Activated CD4-positive, alpha-beta T cell treated with anti-CD3 and anti-CD28 coated beads, Interleukin-2, amount 50 U/mL, for 48 hours (primary cell): ENCODE measurements around the gene SLC8A1.

ENCODE experiments used
- DNase-seq, 2 experiments: peaks; one replicate each; pipeline ENCODE4 v3.0.0-alpha.2; 2020

SLC8A1 gene

DNA sequence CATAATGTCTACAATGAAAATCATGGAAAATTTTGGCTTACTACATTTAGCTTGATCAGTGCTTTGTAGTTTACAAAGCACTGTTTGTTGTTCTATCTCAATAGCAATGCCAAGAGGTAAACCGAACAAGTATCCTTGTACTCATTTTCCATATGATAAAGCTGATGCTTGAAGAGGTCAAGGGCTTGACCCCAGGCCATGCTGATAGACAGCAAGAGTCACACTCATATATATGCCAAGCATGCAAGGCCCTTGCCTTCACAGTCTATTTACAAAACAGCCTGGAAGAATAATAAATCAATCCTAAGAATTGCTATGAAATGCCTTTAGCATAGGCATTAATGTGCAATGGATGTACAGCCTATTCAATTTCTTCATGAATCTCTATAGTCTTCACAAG, 71.8 kb downstream of the SLC8A1 start:
- DNase-seq: no peak

DNA sequence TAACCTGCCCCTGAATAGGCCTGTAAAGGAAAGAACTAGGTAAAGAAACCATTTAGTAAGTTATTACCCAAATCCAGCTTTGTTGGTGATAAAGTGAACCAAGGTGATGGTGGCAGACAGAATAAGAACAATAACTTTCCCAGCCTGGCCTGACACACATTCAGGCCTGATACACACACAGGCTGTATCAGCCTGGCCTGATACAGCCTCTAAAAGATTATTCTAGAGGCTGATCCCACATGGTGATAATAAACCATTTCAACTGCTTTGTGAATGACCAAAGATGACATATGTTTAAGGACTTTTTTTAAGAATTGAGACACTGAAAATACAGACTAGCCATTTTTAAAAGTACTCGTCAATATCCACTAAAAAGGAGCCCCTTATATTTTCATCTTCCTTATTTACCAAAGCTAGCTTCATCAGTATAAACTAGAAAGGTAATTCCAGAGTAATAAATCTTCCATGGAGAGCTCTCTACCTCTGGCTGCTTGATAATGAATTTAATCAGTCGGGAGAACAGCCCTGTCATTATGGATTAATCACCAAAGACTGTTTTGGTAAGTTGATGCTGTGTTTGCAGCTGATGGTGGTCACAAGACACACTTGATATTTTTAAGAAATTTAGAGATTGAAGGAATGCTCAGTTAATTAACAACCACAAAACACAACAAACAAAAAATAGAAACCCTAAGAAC, 77.2 kb downstream of the SLC8A1 start:
- no peak for DNase-seq

DNA sequence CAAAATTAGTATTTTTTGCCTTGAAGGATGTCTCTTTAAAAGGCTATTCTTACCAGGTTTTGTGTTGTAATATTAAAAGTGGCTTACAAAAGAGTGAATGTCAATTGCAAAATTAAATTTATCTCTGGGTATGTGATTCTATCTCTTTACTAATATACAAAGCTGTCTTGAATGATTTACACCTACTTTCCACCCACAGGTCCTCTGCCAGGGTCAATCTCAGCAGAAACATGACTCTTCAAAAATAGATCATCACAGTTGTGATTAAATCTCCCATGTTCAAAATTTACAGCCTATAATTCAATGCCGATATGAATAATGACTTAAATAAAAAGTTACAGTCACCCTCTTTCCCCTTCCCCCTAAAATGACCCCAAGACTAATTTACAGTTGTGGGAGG, 78.8 kb downstream of the SLC8A1 start:
- no peak for DNase-seq

DNA sequence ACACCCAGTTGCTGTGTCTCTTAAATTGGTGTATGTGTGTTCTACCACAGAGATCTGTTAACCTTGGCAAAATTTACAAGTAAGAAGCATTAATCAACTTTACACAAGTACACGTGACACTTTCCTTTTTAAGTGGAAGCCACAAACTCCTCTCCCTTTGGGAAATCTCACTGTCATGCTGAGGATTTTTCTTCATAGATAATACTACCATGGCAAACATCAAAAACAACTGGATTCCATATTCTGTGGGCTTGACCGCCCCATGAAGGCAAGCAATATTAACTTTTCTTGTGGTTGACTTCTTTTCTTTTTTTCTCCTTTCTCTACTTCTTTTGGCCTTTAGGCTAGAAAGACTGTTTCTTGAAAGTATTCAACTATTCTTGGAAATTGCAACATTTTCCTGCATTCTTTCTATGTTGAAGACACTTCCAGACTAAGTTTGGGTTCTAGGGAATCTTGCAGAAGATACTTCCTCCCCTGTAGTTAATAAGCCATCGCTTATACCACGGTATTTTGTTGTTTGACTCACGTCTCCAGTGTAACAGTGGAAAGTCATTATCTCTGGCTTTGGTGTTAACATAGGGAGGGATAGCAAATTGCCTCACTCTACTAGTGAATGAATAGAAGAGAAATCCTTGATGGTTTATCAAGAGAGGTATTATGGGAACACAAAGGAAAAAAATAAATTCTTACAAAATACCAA, 79.5 kb downstream of the SLC8A1 start:
- DNase-seq: no peak

DNA sequence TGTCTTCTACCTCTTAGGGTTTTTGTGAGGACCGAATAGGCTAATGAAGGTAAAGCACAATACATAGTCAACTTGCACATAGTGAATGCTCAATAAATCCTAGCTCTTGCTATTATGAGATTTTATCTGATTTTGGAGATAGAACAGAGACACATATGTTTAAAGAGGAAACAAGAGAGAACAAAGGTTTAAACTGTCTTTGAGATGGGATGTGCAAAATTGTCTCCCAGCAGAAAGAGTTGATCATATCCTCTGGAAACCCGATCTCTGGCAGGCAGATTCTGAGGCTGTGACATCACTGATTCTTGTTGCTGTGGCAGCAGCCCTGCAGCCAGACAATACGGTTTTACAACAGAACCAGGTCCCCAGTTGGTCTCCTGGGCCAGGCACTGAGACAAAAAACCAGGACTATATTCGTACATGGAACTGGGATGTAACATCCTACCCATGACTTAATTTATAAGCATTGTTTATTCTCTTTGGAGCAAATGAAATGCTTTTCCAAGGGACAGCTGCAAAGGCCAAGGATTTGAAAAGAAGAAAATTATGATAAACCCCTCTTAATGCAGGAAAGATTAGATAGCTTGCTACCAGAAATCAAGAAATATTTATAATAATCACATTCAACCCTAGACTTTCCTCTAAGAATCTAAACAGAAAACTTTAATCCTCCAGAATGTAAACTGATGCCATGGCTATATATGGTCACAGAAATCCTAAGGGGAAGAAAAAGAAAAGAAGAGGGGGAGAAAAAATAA, 80.2 kb downstream of the SLC8A1 start:
- no peak for DNase-seq

DNA sequence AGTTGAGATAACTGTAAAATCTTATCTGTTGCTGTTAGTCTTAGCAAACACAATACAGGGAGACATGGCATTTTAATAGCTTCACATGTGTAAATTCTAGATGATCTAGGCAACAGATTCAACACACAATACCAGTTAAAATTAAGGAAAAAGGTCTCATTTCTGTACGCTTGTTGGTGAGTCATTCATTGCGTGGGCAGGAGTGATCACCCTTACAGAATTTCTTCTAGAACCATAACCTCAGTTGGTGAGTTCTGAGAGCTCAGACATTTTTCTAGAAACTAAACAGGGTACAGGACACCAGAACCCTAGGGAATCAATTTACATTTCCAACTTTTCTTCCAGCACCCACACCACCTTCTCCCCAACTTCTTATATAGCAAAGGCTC, 81.9 kb downstream of the SLC8A1 start:
- DNase-seq: no peak

DNA sequence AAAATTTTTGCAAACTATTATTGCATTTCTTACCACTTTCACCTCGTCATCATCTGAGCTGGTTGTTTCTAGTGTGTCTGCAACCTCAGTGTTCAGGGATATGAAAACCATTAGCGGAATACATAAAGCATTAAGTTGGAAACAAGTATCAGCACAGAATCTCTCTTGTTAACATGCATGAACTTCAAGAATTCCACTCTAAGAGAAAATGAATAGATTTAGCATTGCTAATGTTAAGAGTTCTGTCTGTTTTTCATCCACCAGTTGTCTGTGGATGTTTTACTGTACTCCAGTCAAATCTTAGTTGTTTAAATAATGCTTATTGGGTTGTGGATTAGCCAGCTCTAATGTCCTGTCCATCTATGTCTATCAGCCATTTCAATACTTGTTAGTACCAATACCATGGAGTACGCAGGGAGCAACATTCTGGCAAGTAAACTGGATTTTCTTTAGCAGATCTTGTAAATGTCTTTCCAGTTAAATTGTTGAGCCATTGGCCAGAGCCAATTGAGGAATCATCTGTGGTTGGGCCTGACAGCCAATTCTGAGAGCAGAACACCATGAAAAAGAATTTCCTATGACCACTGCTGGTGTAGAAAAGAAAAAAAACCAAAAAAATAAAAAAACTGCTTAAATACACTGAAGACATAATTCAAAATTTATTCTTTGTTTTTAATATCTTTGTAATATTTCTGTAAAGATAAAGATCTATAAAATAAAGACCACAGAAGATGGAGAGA, 82.5 kb downstream of the SLC8A1 start:
- no peak for DNase-seq

DNA sequence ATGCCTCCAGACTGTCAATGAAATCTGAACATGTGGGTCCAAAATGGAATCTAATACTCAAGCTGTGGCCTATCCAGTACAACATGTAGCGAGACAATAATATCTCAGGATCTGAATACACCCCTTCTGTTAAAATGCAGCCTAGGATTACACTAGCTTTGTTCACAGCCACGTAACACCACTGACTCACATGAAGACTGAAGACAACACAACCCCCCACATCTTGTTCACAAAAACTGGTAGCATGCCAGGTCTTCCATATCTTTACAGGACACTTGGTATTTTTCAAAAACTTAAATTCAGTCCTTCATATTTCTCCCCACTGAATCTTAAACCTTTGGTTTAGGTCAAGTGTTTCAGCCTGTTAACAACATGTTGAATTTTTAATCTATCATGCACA, 84.2 kb downstream of the SLC8A1 start:
- DNase-seq: no peak

DNA sequence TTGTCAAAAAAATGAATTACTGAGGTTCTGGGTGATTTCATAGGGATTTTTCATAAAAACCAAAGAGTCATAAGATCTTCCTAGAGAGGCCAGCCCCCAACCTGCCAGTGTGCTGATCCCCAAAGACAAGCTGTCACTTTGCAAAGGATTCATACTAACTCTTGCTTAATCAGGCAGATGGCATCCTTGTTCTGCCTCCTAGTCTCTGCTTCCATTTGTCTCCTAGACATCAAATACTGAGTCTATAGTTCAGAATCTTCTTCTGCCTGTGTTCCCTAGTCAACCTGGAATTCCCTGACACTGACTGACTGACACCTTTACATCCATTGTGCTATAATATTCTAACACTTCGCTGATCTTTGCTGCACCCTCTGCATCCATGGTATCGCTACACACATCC, 84.9 kb downstream of the SLC8A1 start:
- DNase-seq: no peak

DNA sequence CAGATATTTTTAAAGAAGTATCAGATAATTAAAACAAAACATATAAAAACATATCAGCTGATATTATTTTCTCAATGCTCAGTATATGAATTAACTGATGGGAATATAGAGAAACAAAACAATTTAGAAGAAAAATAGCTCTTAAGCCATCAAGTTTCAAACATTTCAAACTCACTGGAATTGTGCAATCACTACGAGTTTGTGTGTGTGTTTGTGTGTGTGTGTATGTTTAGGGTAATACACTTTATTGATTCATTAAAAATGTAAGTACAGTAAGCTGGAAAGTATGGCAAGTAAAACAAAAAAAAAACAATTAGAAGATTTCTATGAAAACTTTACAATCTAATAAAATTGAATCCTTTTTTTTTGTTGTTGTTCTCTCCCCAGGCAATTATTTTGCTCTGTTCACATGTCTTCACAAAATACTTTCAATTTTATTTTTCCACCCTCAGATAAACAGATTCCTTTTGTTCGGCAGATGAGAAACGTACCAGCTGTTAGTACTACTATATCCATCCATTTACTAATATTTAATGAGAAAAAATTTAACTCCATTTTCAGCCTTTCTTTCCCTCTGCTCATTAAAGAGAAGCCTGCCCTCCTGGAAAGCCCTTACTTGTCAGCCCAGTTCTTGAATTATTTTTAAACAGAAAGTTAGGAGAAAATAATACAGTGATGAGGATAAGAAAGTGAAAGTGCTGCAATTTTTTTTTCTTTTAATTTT, 87.6 kb downstream of the SLC8A1 start:
- no peak for DNase-seq

DNA sequence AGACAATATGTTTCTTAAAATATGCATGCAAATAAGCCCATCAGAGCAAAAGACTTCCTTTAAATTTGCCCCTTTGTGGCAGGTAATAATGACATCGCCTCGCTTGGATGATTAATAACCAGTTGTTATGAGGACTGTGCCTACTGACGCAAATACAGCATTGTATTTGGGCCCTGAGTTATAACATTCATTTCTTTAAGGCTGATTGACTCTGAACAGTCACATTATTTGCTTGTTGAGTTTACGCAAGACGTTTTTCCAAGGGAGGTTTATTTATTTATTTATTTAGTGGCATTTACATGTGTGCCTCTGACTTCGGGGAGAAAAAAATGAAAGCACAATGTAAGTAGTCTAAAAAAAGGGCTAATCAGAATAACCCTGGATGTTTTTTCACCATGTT, 88.3 kb downstream of the SLC8A1 start:
- DNase-seq: no peak

DNA sequence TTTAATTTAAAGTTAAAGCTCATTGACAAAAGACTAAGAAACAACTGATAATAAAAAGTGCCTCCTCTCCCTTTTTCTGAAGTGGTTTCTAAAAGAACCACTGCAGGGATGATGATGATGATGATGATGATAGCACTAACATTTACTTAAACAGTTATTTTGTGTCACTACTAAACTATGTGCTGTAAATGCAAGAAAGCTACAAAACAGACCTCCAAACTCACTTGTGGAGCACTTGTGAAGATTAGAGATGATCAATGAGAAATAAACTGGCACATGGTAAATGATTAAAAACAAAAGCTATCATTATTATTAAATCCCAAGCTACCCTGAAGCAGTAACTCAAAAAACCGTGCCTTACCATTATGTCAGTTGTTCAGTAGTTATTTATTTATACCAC, 88.7 kb downstream of the SLC8A1 start:
- no peak for DNase-seq

DNA sequence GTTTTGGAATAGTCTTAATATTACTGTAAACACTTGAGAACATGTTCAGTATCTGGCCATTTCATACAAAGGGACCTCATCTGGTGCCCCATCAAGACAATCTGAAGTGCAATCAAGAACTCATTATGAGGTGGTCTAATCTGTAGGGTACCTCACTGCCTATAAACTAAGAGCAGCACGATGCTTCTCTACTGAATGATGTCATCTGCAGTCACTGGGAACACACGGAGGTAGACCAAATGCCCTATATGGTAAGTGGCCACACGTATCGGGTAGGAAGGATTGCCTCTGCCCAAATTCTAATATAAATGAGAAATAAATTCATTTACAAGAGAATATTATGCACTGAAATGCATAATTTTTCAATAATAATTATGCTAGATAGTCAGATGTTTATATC, 90.4 kb downstream of the SLC8A1 start:
- no peak for DNase-seq

DNA sequence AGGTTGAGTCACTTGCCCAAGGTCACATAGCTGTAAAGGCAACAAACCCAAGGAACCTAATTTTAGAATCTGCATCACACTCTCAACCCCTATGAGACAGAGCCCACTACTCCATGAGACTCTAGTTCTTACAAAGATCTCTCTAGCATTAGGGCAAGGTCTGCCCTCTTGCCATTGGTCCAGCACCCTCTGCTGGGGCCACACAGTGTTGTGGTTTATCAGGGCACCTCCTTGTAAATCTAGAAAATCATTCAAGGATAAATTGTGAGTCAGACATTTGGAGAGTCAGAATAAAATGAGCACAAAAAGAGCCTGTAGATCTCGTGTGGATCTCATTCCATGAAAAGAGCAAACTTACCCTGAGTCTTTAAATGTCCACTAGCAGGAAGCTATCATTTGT, 91.2 kb downstream of the SLC8A1 start:
- DNase-seq: no peak

DNA sequence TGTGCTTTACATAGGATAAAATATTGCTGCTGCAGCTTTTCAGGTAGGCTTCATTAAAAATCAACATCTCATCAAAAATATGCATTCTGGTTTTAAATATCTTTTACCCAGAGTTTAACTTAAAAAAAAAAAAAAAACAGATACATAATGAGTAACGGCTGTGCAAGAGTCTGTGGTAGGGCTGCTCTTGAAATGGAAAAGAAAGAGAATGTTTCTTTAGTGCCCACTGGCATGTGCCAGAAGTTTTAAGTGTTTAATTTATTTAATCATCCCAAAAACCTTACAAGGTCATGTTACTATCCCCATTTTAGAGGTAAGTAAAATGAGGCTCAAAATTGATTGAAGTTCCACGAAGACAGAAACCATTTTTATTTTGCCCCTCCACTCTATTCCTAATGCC, 92.1 kb downstream of the SLC8A1 start:
- no peak for DNase-seq

DNA sequence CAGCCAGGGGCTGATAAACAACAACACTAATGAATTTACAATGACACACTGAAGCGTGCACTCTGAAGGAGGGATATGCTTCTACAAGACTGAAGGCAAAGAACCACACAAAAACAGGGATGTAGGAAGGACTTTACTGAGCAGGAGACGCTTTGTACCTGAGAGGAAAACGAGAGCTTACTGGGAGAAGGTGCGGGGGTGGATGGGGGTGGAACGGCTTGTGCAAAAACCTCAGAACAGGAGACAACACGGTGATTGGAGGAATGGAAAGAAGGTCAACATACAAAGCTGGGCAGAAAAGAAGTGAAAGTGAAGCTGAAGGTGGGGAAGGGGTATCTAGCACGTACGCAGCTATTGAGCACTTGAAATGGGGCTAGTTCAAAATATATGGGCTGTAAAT, 93.1 kb downstream of the SLC8A1 start:
- no peak for DNase-seq

DNA sequence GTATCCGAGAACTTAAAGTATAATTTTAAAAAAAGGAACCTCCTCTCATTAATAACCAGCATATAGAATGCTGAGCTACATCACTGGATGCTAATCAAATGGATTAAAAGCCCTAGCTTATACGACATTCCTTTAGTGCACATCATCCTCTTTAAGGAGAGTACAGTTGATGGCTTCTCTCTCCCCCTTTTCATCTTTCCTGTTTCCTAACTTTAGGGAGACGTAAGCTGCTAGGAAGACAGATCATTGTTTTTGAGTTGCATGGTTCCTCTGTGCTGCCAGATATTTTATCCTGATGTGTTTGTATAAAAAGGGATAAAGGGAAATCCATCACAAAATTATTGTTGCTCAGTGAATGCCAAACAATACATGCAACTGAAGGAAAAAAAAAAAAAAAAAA, 94.2 kb downstream of the SLC8A1 start:
- DNase-seq: no peak

DNA sequence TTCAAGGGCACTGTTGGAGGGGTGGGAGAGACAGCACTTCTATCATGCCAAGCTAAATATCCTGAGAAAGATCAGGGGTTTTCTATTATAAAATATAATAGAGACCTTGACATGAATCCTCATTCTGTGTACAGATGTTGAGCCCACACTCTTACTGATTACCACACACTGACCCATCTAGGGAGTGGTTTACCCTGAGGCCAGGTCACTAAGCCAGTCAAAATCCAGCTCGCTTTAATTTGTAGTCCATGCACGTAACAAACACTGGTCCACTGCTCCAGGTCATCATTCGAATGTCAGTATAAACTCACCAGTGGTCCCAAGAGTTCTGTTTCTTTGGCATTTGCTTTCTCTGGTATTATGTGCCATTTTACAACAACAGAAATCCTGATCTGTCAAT, 96.4 kb downstream of the SLC8A1 start:
- DNase-seq: no peak

DNA sequence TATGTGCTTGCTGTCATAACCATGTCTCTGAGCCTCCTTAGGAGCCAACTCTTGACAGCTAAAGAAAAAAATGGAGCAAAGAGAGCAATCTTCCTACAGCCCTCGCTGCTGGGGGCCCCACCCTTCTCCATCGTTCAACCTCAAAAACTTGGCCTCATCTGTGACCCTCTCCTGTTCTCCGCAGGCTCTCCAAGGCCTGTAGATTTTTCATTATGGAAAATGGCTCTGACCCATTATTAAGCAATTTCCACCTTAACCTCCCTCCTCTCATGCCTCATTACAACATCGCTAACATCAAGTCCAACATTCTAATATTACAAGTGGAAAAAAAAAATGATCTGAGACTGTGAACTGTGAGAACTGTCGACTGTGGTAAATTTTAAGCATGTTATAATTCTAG, 98.7 kb downstream of the SLC8A1 start:
- no peak for DNase-seq

DNA sequence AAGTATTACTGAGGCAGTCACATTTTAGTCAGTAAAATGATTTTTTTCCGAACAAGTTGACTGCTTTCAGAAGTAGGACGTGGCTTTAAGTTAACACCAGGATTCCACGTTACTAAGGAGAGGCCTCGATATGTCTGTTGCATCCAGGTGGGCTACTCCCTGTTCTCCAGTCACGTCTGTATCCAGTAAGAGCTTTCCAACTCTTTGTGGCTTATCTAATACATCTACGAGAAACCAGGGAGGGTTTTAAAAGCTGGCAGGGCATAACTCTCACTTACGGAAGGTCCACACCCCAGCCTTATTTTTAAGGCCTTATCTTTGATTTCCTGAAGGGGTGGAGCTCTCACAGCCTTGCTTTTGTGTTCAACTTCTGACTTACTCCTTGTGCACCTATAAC, 99.2 kb downstream of the SLC8A1 start:
- no peak for DNase-seq

DNA sequence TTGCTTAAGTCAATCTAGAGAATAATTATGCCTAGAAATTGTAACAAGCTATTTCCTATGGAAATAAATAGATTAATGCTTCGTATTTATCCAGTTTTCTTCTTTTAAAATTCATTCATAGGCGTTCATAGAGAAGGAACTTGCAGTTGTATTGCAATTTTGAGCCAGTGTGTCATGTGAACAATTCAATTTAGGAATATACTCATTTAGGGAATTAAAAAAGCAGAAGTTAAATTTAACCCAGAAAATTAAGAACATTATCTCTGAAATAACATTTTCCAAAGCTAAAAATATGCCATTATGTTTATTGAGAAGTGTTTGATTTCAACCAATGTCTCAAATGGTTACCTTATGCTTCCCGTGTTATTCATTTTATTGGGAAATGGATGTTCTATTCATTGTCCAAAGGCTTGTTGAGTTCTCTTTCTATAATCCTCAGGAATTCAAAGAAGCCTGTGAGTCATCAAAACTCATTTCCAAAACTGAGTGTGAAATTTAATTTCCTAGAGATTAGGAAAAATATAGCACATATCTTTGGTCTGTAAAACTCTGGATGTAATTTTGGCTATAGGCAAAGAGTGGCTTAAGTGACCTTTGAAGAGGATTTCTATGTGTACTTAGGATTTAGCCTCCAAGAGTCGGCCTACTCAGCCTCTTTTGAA, 99.7 kb downstream of the SLC8A1 start:
- DNase-seq: no peak

DNA sequence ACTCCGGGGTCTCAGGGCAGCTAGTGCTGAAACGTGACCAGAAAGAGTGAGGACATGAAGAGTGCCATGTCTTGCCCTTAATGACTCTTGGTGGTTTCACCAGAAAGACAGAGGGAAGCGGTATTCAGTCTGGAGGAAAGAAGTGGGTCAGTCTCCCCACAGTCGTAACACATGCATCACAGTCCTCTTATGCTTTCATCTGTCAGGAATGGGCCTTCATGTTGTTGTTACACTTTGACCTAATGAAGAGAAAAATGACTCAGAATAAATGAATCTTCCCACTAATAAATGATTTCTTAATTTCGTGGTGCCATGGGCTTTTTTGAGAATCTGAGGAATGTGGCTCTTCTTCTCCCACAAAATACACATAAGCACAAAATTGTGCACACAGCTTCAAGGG, 103.2 kb downstream of the SLC8A1 start:
- no peak for DNase-seq
